GM21360 (cell line): Measurements from ENCODE around the gene PPRC1.
"Not testable (repeated sequence)": the region's sequence is repeated elsewhere in the genome, so short reads cannot be mapped to it uniquely, and the experiment has no call there.

Source experiments
- ATAC-seq: cut with Tn5 transposase; IDR thresholded peaks from one replicate; pipeline ENCODE4 v1.9.1; 2021; ENCODE audit warnings: mild to moderate bottlenecking, moderate library complexity; ENCODE audit not compliant: unreplicated experiment

Gene PPRC1

DNA sequence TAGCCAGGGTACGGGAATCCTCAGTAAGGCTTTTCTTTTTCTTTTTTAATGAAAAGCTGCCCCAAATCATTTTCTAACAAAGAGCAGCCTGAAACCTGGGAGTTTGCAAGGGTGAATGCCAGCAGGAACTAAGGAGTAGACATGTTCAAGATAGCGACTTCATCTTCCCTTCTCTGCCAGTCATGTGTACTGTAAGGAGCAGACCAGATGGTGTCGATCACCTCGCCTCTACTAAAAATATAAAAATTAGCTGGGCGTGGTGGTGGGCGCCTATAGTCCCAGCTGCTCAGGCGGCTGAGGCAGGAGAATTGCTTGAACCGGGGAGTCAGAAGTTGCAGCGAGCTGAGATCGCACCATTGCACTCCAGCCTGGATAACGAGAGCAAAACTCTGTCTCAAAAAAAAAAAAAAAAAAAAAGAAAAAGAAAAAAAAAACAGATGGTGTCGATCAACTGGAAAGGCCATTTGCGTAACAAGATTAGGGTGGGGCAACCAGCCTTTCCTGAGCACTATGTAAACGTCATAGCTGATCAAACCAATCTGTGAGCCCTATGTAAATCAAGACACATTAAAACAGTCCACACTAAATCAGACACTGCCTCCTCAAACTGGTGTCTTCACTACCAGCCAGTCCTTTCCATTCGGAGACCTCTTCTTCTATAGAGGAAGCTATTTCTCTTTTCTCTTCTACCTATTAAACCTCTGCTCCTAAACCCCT is 53.1 kb downstream of the PPRC1 start:
- ATAC-seq: no peak

DNA sequence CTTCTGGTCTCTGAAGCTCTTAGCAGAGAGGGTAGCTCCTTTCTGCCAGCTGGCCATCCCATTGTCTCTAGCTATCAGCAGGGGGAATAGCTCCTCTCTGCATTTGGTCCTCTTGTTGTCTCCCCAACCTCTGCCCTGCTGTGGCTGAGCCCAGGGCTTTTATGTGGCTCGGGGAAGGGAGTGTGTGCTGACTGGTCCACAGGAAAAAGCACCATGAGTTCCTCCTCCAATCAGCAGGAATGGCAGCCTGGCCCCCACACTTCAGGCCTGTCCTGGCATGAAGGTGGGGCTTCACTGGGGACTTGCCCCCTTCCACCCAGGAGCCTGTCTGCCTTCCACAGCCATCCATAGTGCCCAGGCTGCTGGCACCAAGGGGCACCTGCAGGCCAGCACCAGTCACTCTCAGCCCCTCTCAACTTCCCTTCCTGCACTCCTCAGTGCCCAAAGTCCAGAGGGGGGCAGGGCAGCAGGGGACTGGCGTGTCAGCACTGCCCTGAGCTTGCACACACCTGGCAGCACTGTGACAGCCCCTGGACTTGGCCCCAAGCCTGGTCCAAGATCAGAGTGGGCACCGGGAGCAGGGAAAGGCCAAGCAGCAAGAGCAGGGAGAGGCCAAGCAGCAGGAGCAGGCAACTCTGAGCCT is 55.6 kb downstream of the PPRC1 start:
- no peak for ATAC-seq

- not testable (repeated sequence) for ATAC-seq
These were observed 56.4 kb downstream of the PPRC1 start for GRCh38 chr10:102188941-102189898.

DNA sequence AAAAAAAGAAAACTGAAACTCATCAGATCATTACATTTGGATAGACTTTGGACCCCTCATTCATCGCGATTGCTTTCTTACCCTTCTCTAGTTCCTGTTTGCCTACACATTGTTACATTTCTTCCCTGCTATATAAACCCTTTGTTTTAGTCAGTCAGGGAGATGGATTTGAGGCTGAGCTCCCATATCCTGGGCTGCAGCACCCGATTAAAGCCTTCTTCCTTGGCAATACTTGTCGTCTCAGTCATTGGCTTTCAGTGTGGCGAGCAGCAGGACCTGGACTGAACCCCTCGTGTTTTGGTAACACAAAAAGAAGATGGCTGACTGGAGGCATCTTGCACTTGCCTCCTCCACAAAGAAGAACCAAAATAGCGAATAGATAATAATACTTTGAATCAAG is 59.1 kb downstream of the PPRC1 start:
- ATAC-seq: no peak

- ATAC-seq: no peak
These were observed 62.5 kb downstream of the PPRC1 start for GRCh38 chr10:102195296-102195870.

GRCh38 chr10:102196893-102197292 is 64.1 kb downstream of the PPRC1 start:
- no peak for ATAC-seq

GRCh38 chr10:102198027-102198426 is 65.2 kb downstream of the PPRC1 start:
- ATAC-seq: no peak
